ENCODE results near the gene NKX1-1. TPM values are rescaled to one million over a fixed set of nuclear protein-coding genes. Genes with fewer than 3 reads are reported as not detected.
"Not testable (repeated sequence)": the region's sequence is repeated elsewhere in the genome, so short reads cannot be mapped to it uniquely, and the experiment has no call there.

NKX1-1 gene
- polyA plus RNA-seq (ENCODE audit: insufficient read depth in 1 of 5, insufficient read length in 5 of 5, low replicate concordance in 1 of 5) = not detected
- long read RNA-seq, donor 1 = 0 reads
- long read RNA-seq, donor 2 = 0 reads
- long read RNA-seq, donor 3 = 0 reads
- long read RNA-seq, donor 4 = 0 reads
- long read RNA-seq, donor 5 = 0 reads
- long read RNA-seq, donor 6 = 0 reads
- long read RNA-seq, donor 7 = 0 reads
- long read RNA-seq, donor 8 = 0 reads

- DNase-seq = no peak
These were observed at the start of gene NKX1-1 for GRCh38 chr4:1406394-1406980. Gene NKX1-1, minus strand, starts transcription at chr4:1406442. Its CDS starts 0 bp downstream, at chr4:1406442.

- DNase-seq = no peak
These were observed 47.5 kb upstream of the NKX1-1 start for GRCh38 chr4:1453731-1454130.

- DNase-seq = no peak
These were observed 46.3 kb upstream of the NKX1-1 start for GRCh38 chr4:1452431-1453051.

GRCh38 chr4:1451752-1452122 lies 45.5 kb upstream of the NKX1-1 start:
- DNase-seq = no peak

- no peak for DNase-seq
These were observed 45.0 kb upstream of the NKX1-1 start for GRCh38 chr4:1451106-1451751.

- no peak for DNase-seq
These were observed 43.8 kb upstream of the NKX1-1 start for GRCh38 chr4:1449833-1450741.

- no peak for DNase-seq
These were observed 43.2 kb upstream of the NKX1-1 start for GRCh38 chr4:1449475-1449832.

- DNase-seq = no peak
These were observed 42.6 kb upstream of the NKX1-1 start for GRCh38 chr4:1448589-1449420.

GRCh38 chr4:1447676-1448588 lies 41.7 kb upstream of the NKX1-1 start:
- no peak for DNase-seq

- DNase-seq = no peak
These were observed 40.5 kb upstream of the NKX1-1 start for GRCh38 chr4:1446502-1447386.

- no peak for DNase-seq
These were observed 39.6 kb upstream of the NKX1-1 start for GRCh38 chr4:1445716-1446445.

- not testable (repeated sequence) for DNase-seq
These were observed 37.5 kb upstream of the NKX1-1 start for GRCh38 chr4:1443688-1444172.

GRCh38 chr4:1427010-1427409 lies 20.8 kb upstream of the NKX1-1 start:
- DNase-seq = no peak

GRCh38 chr4:1421657-1422056 lies 15.4 kb upstream of the NKX1-1 start:
- DNase-seq = no peak

GRCh38 chr4:1419708-1420107 lies 13.5 kb upstream of the NKX1-1 start:
- no peak for DNase-seq

GRCh38 chr4:1418494-1419285 lies 12.4 kb upstream of the NKX1-1 start:
- DNase-seq = no peak
